Common myeloid progenitor, CD34-positive (primary cell): Measurements from ENCODE around the gene TBXAS1.

Source experiments
- CTCF ChIA-PET: fragments of 350-600 bp; sonication (Branson Sonifier 250); formaldehyde crosslinking; loops from one replicate; lab custom pipeline; 2021; ENCODE audit warnings: antibody characterized with exemption; lab: Charles Lee
- POLR2A ChIA-PET: fragments of 350-600 bp; sonication (Branson Sonifier 250); formaldehyde crosslinking; loops from one replicate; lab custom pipeline; 2021; ENCODE audit warnings: antibody characterized with exemption; lab: Charles Lee
- DNase-seq, 3 donors: peaks; one replicate each; pipeline versions ENCODE4 v3.0.0 to v3.0.0-alpha.2; 2013
- H3K27ac ChIP-seq, 2 experiments: 1 replicate in 1 of 2; 2 replicates in 1 of 2; pipeline ENCODE4 v1.7.0; 2013; ENCODE audit warnings: inconsistent platforms in 2 of 2, low read length in 2 of 2, mild to moderate bottlenecking in 2 of 2, low read depth in 1 of 2, moderate library complexity in 1 of 2; ENCODE audit not compliant: severe bottlenecking in 2 of 2, insufficient read depth in 1 of 2, poor library complexity in 1 of 2
- H3K27me3 ChIP-seq, 5 experiments: replicated peaks in 2 of 5; 1 replicate in 3 of 5; 2 replicates in 2 of 5; pipeline versions ENCODE4 v1.6.1 to v1.7.0; 2013; ENCODE audit warnings: low read length in 4 of 5, mild to moderate bottlenecking in 2 of 5, moderate library complexity in 2 of 5, inconsistent platforms in 1 of 5; ENCODE audit not compliant: insufficient read depth in 5 of 5, control insufficient read depth in 4 of 5
- H3K36me3 ChIP-seq, 4 experiments: 1 replicate in 2 of 4; 2 replicates in 2 of 4; pipeline versions ENCODE4 v1.6.1 to v1.7.0; 2013; ENCODE audit warnings: low read length in 3 of 4, control low read depth in 1 of 4, mild to moderate bottlenecking in 1 of 4; ENCODE audit not compliant: control insufficient read depth in 4 of 4, insufficient read depth in 4 of 4
- H3K4me1 ChIP-seq, 4 experiments: 1 replicate in 3 of 4; 2 replicates in 1 of 4; pipeline versions ENCODE4 v1.6.1 to v1.7.1; 2013; ENCODE audit warnings: low read length in 3 of 4, mild to moderate bottlenecking in 3 of 4, control low read depth in 1 of 4, inconsistent platforms in 1 of 4, moderate library complexity in 1 of 4; ENCODE audit not compliant: control insufficient read depth in 4 of 4, insufficient read depth in 4 of 4; ENCODE audit errors: control extremely low read depth in 1 of 4
- H3K4me3 ChIP-seq, 7 experiments: 1 replicate in 4 of 7; 2 replicates in 3 of 7; pipeline versions ENCODE4 v1.5.1 to v1.7.0; 2013; ENCODE audit warnings: mild to moderate bottlenecking in 7 of 7, low read length in 6 of 7, moderate library complexity in 6 of 7, inconsistent platforms in 2 of 7, low read depth in 2 of 7, control low read depth in 1 of 7; ENCODE audit not compliant: insufficient read depth in 4 of 7, control insufficient read depth in 1 of 7; ENCODE audit errors: extremely low read depth in 1 of 7
- H3K9me3 ChIP-seq, 5 experiments: 1 replicate in 4 of 5; 2 replicates in 1 of 5; pipeline versions ENCODE4 v1.6.1 to v1.7.1; 2013; ENCODE audit warnings: low read length in 4 of 5, mild to moderate bottlenecking in 2 of 5, inconsistent platforms in 1 of 5, low read depth in 1 of 5, moderate library complexity in 1 of 5; ENCODE audit not compliant: control insufficient read depth in 4 of 5, insufficient read depth in 2 of 5; ENCODE audit errors: control extremely low read depth in 1 of 5
- WGBS: methylation state at CpG from one replicate; pipeline ENCODE4 v1.1.5; 2013; ENCODE audit not compliant: insufficient coverage; 5-methylcytosine and 5-hydroxymethylcytosine counted together

TBXAS1 gene

DNA sequence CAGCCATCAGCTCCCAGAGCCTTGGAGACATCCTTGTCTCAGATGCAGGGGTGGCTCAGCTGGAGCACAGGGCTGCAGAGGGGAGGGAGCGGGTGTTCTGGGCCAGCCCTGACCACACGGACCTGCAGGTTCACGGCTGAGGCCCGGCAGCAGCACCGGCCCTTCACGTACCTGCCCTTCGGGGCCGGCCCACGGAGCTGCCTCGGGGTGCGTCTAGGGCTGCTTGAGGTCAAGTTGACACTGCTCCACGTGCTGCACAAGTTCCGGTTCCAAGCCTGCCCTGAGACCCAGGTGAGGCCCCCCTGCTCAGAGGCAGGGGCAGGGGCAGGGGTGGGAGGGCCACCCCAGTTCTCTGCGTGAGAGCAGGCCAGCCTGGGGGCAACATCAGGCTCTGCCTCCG, 188.5 kb downstream of the TBXAS1 start:
- CTCF ChIA-PET, result interaction anchor here (0.6 to 3.8 kb wide), 4 partner anchors 9 to 375 kb away, joined by 3 to 31 read pairs (median 3); no protein-coding TSS in a partner anchor
- DNase-seq, result no peak
- Histone ChIP-seq H3K4me3 (no peak overlapping the region), H3K36me3 (peaks cover 4 to 44% (median 16%) of the 10 kb centered on the region in 4 experiments), H3K27me3 (no peaks in the 10 kb centered on the region), H3K27ac (no peak overlapping the region), H3K4me1 (no peaks in the 10 kb centered on the region), H3K9me3 (no peaks in the 10 kb centered on the region)
- WGBS, result 94% methylated on average over 13 of the region's 15 CpGs
- POLR2A ChIA-PET, result no interaction called here

GRCh38 chr7:140018125-140019043, 189.3 kb downstream of the TBXAS1 start:
- Histone ChIP-seq H3K27ac (no peak overlapping the region), H3K9me3 (no peaks in the 10 kb centered on the region), H3K27me3 (no peaks in the 10 kb centered on the region), H3K4me3 (no peak overlapping the region), H3K4me1 (no peaks in the 10 kb centered on the region), H3K36me3 (peaks cover 4 to 47% (median 15%) of the 10 kb centered on the region in 4 experiments)
- no peak for DNase-seq
- POLR2A ChIA-PET, result no interaction called here
- CTCF ChIA-PET, result interaction anchor here (0.9 to 3.8 kb wide), 5 partner anchors 13 to 520 kb away, joined by 3 to 31 read pairs (median 3); no protein-coding TSS in a partner anchor
- 86% methylated on average over 7 of the region's 9 CpGs for WGBS

GRCh38 chr7:140019172-140019571, 190.1 kb downstream of the TBXAS1 start:
- no peak for DNase-seq
- WGBS, result 94% methylated on average over 11 of the region's 11 CpGs
- peaks cover 4 to 45% (median 13%) of the 10 kb centered on the region in 4 experiments for H3K36me3 ChIP-seq
- CTCF ChIA-PET, result interaction anchor here (0.9 to 3.8 kb wide), 4 partner anchors 14 to 521 kb away, joined by 3 to 31 read pairs (median 4); no protein-coding TSS in a partner anchor
- H3K4me1 ChIP-seq, result no peaks in the 10 kb centered on the region
- no peak overlapping the region for H3K27ac ChIP-seq
- H3K4me3 ChIP-seq, result no peak overlapping the region
- no peaks in the 10 kb centered on the region for H3K27me3 ChIP-seq
- POLR2A ChIA-PET, result no interaction called here
- no peaks in the 10 kb centered on the region for H3K9me3 ChIP-seq

GRCh38 chr7:140019606-140020005, 190.5 kb downstream of the TBXAS1 start:
- H3K9me3 ChIP-seq, result no peaks in the 10 kb centered on the region
- no peak for DNase-seq
- no peaks in the 10 kb centered on the region for H3K4me1 ChIP-seq
- CTCF ChIA-PET, result interaction anchor here (1.1 to 3.8 kb wide), 2 partner anchors 15 to 418 kb away, joined by 3 to 31 read pairs; no protein-coding TSS in a partner anchor
- no peaks in the 10 kb centered on the region for H3K27me3 ChIP-seq
- no peak overlapping the region for H3K27ac ChIP-seq
- no peak overlapping the region for H3K4me3 ChIP-seq
- POLR2A ChIA-PET, result no interaction called here
- peaks cover 4 to 46% (median 12%) of the 10 kb centered on the region in 4 experiments for H3K36me3 ChIP-seq
- 83% methylated on average over 2 of the region's 3 CpGs for WGBS

- Histone ChIP-seq H3K27ac (no peak overlapping the region), H3K4me1 (no peaks in the 10 kb centered on the region), H3K27me3 (no peaks in the 10 kb centered on the region), H3K4me3 (no peak overlapping the region), H3K36me3 (peaks cover 6 to 50% (median 13%) of the 10 kb centered on the region in 4 experiments), H3K9me3 (no peaks in the 10 kb centered on the region)
- POLR2A ChIA-PET, result no interaction called here
- 100% methylated on average over 5 of the region's 8 CpGs for WGBS
- CTCF ChIA-PET, result interaction anchor here (1.8 kb wide), 1 partner anchor 16 kb away, joined by 3 read pairs; no protein-coding TSS in a partner anchor
- DNase-seq, result no peak
Measured at GRCh38 chr7:140021603-140022002, 192.5 kb downstream of the TBXAS1 start.

DNA sequence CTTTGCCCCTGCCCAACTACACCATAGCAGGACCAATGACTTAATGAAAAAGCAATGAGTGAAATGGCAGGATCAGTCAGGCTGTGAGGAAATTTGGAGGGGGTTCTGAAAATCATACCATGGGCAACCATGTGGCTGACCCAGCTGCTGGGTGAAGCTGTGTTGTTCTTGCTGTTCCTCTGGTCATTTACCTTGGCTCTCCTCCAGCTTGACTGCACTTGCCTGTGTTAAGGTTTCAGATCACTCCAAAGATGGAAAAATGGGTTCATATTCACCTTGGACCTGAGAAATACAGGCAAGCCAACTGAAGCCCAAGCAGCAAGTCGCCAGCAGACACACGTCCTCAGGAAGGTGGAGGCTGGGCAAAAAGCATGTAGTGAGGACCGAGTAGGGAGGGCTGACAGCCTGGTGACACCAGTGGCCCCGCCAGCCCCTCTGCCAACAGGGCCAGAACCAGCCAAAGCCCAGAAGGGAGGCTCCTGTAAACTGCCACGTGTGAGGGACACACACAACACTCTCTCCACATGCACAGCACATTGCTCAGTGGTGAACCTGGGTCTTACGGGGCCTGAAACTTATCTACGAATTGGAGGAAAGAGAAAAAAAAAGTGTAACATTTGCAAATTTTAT, 193.6 kb downstream of the TBXAS1 start:
- Histone ChIP-seq H3K36me3 (peaks cover 6 to 51% (median 15%) of the 10 kb centered on the region in 4 experiments), H3K27ac (no peak overlapping the region), H3K4me1 (no peaks in the 10 kb centered on the region), H3K27me3 (no peaks in the 10 kb centered on the region), H3K4me3 (no peak overlapping the region), H3K9me3 (no peaks in the 10 kb centered on the region)
- 86% methylated on average over 6 of the region's 7 CpGs for WGBS
- DNase-seq, result no peak
- CTCF ChIA-PET, result interaction anchor here (1.8 kb wide), 1 partner anchor 17 kb away, joined by 3 read pairs; no protein-coding TSS in a partner anchor
- POLR2A ChIA-PET, result interaction anchor here (0.7 kb wide), 1 partner anchor 135 kb away, joined by 3 read pairs; no protein-coding TSS in a partner anchor
